GM19397 (cell line): ENCODE results near the gene TEX19.

Experiments used
- ATAC-seq: cut with Tn5 transposase; IDR thresholded peaks from one replicate; pipeline ENCODE4 v1.9.1; 2021; ENCODE audit warnings: mild to moderate bottlenecking, moderate library complexity; ENCODE audit not compliant: unreplicated experiment

TEX19 gene

DNA sequence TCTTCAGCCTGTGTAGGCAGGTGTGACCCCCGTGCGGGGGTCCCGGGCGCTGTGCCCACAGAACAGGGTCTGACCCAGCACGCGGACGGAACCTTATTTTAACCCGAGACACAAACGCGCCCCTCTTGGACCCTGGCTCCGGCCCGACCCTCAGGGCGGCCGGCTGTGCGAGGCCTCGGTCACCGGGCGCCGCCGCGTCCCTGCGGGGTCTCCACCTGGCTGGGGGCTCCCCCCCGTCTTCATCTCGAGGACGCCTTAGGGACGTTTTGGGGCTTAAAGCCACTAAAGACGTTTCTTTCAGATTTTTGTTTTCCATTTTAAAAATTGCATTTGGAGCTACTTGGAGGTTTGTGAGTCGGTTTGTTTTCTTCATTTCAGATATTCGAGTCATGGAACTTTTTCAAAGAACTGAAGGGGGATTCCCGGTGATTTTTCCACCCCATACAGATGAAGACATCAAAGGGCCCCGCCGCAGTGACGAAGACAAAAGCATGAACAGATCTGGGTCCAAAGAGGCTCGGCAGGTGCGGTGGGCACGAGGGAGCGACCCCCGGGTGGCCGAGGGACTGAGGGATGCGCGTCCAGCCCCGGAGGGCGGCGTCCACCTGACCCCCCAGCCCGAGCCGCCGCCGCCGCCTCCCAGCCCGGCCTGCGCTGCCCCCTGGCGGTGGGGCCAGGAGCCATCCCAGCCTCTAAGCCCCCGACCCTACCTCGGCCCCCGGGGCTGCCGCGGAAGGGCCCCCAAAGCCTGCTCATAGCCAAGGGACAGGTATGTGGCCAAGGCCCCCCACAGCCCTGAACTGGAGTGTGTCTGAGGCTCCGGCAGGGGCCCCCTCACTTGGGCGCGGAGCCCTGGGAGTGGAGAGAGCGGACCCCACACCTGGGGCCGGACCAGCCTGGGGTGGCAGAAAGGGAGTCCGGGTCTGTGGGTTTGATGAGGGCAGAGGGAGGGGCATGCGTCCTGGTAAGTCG, 37.8 kb upstream of the TEX19 start:
- ATAC-seq: no peak

DNA sequence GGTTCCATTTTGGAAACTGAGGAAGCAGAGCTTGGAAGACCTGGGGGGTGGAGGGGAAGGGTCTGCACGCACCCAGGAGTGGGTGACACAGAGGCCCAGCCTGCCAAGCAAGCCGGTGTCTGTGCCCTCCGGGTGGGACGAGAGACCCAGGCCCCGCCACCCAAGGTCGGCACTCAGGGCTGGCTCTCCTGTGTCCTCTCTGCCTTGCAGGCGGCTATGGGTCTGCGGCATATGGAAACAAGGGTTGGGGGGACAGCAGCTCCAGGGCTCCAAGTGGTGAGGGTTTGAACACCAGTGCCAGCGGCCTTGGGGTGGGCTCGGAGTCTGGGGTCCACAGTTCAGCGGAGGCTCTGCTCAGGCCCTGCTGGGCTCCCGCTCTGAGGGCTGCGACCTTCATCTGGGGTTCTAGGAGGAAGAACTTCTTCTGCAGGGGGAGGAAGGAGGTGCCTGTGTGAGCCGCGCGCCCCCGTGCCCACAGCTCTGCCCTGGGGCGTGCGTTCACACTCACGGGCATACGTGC, 37.0 kb upstream of the TEX19 start:
- no peak for ATAC-seq

DNA sequence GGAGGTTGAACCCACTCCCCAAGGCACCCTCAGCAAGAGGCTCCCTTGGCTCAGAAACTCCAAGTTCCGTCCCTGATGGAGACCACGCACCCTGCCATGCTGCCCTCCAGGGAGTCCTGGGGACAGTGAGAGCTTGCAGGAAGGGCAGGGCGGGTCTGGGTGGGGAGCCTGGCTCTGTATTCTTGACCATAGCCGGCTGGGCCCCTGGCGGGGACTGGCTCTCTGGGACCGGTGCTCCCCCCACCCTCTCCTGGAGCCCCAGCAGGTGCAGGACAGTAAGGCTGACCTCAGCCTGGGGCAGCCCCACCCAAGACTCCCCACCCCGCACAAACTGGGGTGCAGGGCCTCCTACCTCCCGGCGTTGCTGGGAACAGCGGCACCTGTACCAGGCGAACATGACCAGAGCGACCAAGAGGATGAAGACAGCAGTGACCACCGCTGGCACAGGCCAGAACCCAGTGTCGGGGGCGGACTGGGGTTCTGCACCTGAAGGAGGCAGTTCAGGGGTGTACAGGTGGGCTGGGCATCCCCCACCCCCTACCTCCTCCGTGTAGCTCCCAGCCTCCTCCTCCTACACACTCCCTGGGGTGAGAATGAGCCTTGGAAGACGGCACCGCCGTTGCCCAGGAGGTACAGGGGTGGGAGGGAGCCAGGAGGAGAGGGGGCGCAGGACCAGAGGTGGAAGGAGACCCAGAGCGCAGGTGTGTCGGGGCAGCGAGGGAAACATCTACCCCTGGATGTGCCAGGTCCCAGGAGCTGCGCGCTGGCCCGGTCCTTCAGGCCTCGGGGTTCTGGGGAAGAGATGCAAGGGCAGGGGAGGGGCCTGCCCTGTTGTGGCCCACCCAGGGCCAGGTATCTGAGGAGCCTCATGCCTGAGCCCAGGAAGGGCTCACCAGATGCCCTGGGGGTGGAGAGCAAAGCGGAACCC, 36.3 kb upstream of the TEX19 start:
- no peak for ATAC-seq

DNA sequence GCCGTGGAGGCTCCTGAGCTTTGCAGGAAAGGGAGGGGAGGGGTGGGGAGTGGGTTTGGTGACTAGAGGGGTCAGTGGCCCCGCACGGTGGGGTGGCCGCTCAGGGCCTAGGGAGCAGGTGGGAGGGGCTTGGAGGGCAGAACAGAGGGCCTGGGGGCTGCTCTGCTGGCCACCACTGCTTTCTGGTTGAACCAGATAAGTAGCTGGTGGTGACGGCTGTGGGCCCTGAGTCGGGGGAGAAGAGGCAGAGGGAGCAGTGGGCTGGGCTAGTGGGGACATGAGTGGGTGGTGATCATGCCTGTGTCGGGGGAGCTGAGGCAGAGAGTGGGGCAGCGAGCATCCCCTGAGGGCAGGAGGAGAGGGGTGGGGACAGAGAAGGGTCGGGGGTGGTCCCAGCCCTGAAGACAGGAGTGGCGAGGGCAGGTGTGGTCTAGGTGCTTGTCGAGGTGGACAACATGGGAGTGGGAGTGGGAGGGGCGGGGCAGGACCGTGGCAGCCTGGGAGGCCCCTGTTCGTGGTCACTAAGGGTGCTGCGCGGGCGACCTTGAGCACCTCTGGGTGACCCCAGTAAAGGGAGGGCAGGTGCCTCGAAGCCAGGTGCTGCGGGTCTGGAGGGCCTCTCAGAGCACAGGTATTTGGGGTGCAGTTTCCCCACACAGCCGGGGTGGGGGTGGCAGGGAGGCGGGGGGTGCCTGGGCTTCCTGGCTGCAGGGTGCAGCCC, 35.4 kb upstream of the TEX19 start:
- no peak for ATAC-seq

DNA sequence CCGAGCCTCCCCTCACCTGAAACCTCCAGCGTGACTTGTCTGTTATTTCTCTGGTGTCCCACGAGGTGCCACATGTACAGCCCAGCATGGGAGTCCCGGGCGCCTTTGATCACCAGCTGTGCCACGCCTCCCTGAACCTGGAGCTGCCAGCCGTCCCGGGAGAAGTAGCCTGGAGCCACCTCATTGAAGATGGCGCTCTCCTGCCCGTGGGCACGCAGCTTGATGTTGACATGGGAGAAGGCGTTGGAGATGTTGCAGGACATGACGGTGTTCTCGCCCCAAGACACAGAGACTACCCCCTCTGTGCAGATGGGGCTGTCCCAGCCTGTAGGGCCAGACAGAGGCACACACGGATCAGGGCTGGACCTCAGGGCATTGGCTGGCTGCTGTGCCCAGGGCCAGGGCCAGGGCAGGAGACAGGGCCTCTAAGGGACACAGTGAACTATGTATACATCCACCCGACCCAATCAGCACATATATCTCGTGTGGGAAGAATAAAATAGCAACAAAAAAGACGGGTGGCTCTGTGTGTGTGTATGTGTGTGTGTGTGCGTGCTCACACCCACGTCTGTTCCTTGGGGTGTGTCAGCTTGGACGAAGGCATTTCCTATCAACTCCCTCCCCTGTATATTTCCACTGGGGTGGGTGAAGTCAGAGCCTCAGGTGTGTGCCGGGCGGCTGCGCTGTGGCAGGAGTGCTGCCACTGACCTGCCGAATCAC, 34.3 kb upstream of the TEX19 start:
- no peak for ATAC-seq

DNA sequence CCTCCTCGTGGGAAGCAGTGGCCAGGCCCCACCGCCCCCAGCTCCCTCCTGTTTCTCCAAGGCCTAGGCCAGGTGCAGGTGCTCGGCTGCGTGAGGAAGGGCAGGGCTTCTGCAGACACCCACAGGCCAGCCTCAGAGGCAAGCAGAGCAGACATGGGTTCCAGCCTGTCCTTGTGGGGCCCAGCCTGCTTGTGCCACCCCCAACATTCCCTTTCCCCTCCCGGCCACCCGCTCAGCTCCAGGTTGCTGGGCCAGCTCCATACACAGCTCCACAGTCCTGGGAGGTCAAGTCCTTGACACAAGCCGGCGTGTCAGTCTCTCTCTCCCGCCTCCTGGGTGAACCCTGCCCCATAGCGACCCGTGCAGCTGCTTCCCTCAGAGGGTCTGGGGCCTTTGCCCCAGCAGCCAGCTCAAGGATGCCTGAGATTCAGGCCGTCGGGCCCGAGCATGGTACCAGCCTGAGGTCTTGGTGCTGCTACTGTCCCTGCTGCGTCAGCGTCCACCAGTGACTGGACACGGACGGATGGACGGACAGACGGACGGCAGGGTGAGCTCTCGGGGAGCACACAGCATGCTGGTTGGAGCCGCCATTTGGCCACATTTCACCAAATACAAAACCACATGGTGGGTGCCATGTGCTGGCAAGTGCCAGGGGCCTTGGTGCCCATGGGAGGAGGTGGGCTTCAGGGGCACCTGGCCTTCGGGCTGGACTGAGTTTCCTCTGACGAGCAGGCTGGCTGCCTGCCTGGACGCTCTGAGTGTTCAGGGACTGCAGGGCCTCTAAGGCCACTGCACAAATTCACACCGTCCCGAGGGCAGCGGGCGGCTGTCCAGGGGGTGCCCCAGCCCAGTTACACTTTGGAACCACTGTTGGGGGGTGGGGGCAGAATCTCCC, 33.5 kb upstream of the TEX19 start:
- ATAC-seq: no peak

DNA sequence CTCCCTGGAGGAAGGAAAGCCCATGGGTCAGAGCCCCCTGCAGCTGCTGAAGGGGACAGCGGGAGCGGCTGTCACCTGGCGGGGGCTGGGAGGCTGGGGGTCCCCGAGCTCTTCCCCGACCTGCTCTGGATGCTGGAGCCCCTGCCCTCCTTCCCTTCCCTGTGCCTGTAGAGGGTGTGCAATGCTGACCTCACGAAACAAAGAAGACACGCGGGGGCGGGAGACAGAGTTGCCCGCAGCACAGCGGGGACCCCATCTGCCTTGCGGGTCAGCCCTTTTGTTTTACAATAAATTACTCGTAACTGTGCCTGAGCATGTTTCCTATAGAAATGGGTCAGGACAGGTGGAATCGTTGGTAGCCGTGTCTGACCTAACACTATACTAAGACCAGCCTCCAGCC, 31.8 kb upstream of the TEX19 start:
- ATAC-seq: no peak

DNA sequence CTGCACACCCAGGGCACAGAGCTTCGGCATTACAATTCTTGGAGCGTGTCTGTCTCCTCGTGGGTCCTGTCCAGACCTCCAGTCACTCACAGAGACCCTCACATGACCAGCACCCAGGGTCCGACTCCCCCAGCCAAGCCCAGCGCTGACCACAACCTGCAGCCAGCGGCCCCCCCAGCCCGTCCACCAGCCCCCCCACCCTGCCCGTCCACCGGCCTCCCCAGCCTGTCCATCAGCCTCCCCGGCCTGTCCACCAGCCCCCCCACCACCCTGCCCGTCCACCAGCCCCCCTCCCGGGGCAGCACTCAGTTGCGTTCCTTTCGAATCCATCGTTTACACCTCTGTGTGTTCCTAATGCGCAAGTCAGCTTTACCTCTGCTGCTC, 31.3 kb upstream of the TEX19 start:
- no peak for ATAC-seq

DNA sequence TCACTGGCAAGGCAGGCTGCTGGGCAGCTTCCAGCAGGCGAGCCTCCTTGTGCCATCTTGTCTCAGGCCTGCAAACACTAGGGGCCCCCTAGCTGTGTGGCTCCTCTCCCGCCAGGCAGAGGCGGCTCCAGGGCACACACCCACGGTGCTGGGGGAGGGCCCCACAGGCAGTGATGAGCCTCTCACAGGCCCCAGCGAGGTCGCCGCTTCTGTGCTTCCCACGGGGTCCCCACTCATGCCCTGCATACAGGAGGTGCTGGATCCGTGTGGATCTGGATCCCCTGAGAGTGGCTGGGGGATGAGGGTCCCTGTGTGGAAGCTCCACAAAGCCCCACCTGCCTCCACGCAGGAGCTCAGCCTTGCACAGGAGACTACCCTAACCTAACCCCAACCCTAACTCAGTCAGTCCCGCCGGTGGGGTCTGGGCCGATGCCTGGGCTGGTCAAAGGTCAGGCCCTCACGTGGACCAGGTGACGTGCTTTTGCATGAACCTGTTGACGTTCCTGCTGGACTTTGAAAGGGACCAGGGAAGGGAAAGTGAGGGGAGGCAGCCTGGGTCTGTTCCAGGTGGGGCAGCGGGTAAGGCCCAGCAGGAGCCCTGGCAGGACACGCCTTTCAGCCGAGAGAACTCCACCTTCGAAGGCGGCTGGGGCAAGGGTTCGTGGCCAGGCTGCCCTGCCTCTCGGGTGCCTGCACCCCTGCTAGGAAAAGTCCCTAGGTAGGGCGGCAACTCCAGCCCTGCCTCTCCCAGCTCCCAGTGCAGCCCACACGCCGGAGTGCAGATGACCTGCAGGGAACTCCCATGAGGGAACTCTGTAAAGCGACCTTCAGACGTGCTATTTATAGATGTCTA, 30.7 kb upstream of the TEX19 start:
- no peak for ATAC-seq

DNA sequence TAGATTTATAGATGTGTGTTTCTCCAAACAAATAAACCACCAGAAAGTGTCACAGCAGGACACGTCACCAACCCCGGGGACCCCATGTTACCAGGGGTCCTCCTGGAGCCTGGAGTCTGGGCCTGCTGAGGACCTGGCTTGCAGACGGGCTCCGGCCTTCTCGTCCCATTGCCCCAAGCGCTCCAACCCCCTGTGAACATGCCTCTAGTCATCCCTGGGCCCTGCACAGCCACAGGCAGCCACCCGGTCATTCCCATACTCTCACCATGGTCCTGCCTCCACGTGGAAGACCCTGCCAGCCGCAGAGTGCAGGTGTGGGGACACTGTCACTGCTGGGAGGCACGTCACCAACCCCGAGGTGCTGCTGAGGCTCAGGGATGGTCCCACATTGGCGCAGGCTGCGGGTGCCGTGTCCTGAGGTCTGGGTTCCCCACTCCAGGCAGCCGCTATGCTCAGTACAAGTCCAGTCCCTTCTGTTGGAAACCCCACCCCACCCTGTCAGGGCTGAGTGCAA, 30.0 kb upstream of the TEX19 start:
- ATAC-seq: no peak

DNA sequence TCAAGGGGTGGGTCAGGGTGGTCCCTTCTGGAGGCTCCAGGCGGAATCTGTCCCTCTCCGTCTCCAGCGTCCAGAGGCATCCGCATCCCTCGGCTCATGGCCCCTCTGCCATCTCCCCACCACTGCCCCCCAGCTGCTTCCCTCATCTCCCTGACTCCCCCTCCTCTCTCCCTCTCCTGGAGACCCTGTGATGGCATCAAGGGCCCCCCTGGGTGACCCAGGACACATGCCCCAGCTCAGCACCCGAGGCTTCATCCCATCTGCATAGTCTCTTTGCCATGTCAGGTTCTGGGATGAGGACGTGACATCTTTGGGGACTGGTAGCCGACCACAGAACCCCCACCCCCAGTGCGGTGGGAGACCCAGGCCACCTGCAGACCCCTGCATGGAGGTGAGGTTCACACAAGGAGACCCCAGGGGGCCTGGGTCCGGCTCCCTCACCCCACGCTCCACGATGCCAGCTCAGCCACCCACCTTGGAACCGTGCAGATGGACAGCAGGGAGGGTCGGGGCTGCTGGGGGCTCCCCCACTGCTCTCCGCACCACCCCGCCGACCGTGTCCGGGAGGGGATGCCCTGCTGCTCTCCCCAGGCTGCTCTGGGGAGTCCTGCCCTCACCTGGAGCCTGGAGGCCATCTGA, 29.2 kb upstream of the TEX19 start:
- ATAC-seq: no peak

DNA sequence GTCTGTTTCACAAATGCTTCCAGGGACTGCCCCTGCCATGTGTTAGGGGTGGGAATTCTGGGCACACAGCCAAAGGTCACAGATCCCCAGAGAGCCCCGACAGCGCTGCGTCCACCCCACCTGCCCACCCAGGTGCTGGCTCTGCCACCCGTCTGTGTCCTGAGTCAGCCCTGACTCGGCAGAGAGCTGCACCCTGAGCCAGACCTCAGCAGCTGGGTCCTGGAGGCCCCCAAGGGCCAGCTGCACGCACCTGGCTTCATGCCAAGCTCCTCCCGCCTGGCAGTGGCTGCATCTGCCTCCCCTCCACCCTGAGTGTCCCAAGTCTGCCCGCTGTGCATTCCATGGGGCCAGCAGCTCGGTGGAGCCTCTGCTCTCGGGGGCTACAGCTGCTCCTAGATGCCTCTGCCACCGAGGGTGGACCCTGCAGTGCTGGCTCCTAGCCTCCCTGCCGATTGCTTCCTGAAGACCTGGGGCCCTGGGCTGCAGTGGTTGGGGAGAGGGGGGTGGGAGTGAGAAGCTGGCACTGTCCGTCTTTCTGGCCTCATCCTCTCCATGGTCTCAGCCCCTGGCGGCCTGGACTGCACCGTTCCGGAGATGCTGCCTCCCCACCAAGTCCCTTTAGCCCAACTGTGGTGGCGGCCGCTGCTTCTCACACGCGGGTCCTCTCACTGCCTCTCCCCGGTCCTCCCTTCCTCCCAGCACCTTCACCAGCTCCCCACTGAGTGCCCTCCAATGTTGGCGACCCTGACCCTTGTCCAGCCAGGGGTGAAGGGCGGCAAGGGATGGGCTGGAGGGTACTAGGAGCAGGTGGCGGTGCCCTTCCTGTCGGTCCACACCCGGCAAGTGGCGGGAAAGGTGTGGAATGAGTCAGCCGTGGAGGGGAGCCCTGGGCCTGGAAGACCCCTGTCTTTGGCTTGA, 28.5 kb upstream of the TEX19 start:
- no peak for ATAC-seq

DNA sequence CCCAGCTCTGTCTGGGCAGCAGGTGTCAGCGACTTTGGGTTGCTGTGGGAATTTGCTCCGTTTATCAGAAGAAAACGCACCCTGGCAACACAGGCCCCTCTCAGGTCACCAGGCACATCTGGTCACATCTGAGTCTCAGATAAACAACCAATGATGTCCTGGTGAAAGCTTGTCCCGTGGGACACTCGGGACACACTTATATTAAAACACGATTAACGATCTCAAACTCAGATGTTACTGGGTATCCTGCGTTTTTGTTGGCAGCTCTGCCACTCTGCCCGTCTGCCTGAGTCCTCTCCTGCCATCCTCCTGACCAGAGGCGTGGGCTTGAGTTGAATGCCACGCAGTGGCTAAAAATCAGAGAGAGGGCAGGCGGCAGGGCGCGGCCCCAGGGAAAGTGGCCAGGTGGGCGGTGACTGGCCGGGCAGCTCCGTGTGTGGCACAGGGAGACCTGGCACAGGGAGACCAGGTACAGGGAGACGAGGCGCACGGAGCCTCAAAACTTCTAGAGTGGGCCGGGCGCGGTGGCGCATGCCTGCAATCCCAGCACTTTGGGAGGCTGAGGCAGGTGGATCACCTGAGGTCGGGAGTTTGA, 27.6 kb upstream of the TEX19 start:
- no peak for ATAC-seq

DNA sequence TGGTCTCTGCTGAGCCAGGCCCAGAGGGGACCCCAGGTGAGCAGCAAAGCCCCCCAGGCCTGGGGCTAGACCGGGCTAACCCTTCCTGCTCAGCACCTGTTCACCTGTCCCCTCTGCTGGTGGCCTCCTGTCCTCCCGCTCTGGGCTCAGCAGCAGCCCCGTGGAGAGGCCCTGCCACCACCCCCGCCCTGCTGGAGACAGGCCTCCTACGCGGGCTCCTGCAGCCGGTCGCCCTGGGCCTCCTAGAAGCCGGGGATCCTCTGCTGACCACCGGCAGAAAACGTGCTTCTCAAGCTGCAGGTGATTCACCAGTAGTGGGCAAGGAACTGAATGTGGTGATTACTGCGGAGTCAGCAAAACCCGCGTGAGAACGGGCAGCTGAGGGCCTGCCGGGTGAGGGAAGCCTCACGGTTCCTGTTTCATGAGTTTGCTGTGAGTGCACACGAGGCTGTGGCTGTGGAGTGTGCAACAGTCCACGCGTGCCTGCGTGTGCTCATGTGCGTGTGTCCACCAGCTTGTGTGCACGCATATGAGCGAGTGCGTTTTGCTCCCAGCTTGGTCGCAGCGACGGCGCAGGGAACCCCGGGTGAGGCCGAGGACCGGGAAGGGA, 26.3 kb upstream of the TEX19 start:
- ATAC-seq: no peak

DNA sequence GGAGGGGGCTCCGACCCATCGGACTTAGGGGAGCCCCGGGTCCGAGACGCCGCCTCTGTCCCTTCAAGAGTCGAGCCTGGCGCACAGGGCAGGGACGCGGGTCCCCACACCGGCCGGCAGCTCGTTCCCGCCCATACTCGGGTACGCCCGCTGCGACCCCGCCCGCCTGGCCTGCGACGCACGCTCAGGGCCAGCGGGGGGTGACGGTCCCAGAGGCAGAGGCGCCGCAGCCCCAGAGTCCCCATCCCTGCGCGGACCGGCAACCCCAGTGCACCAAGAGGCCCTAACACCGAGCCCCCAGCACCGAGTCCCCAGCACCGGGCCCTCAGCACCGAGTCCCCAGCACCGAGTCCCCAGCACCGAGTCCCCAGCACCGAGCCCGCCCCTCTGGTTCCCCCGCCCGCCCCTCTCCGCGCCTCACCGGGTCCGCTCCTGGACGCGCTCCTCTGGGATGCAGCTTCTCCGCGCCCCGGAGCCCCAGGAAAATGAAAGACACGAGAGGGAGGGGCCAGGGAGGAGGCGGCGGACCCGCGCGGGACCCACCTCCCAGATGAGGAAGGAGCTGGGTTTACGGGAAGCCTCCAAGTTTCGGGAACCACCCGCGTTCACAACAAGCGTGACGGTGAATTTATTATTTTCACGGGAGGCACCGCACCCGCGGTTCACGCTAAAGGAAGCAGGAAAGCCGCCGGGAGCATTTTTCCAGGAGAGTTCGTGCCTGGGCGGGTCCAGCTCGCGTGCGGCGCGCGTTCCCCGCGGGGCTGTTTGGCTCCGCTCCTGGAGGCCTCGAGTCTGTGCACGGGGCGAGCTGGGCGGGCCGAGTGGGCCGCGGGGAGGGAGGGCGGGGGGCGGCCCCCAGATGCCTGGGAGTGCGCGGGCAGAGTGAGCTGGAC, 25.5 kb upstream of the TEX19 start, which contains the start of gene SECTM1:
Gene SECTM1, minus strand, starts transcription at position 488 of the 893 bp plus-strand sequence. CDS start 6,526 bp downstream, outside the sequence.
- no peak for ATAC-seq
